Activated CD4-positive, alpha-beta T cell treated with anti-CD3 and anti-CD28 coated beads for 4 hours (primary cell): ENCODE measurements around the gene GP1BA.
"Not testable (repeated sequence)": the region's sequence is repeated elsewhere in the genome, so short reads cannot be mapped to it uniquely, and the experiment has no call there.

Source experiments
- DNase-seq, 2 donors: peaks; one replicate each; pipeline ENCODE4 v3.0.0-alpha.2; 2020

GP1BA gene

GRCh38 chr17:4901648-4902344 is 30.3 kb upstream of the GP1BA start:
- DNase-seq: no peak

- DNase-seq: no peak
Observed at GRCh38 chr17:4902540-4902939, 29.5 kb upstream of the GP1BA start.

- DNase-seq: peak; percentile 71 to 81
Observed at GRCh38 chr17:4903051-4903818, 28.8 kb upstream of the GP1BA start, which contains the start of gene CHRNE. CHRNE (minus strand) TSS chr17:4903098; CDS start chr17:4903063, 35 bp downstream.

GRCh38 chr17:4906642-4907041 is 25.4 kb upstream of the GP1BA start:
- DNase-seq: not testable (repeated sequence)

- DNase-seq: no peak
Observed at GRCh38 chr17:4908301-4908700, 23.8 kb upstream of the GP1BA start.

- peak; percentile 63 to 67 for DNase-seq
Observed at GRCh38 chr17:4908711-4909496, 23.2 kb upstream of the GP1BA start.

GRCh38 chr17:4913994-4914393 is 18.1 kb upstream of the GP1BA start:
- no peak for DNase-seq

GRCh38 chr17:4914551-4914950 is 17.5 kb upstream of the GP1BA start:
- not testable (repeated sequence) for DNase-seq

GRCh38 chr17:4919511-4920047 is 12.5 kb upstream of the GP1BA start:
- no peak for DNase-seq

- DNase-seq: no peak
Observed at GRCh38 chr17:4920351-4921048, 11.6 kb upstream of the GP1BA start.

- no peak for DNase-seq
Observed at GRCh38 chr17:4921320-4921719, 10.8 kb upstream of the GP1BA start.

GRCh38 chr17:4926577-4927335 is 5.3 kb upstream of the GP1BA start:
- not testable (repeated sequence) for DNase-seq

- DNase-seq: no peak
Observed at GRCh38 chr17:4928881-4929280, 3.2 kb upstream of the GP1BA start.

GRCh38 chr17:4932756-4933155 is 679 bp downstream of the GP1BA start:
- no peak for DNase-seq

- DNase-seq: no peak
Observed at GRCh38 chr17:4933646-4934045, 1.6 kb downstream of the GP1BA start.

GRCh38 chr17:4934173-4934979 is 2.3 kb downstream of the GP1BA start:
- DNase-seq: no peak

GRCh38 chr17:4935650-4936049 is 3.6 kb downstream of the GP1BA start:
- DNase-seq: no peak

- DNase-seq: no peak
Observed at GRCh38 chr17:4936436-4936835, 4.4 kb downstream of the GP1BA start.

- DNase-seq: no peak
Observed at GRCh38 chr17:4937553-4937952, 5.5 kb downstream of the GP1BA start.

- no peak for DNase-seq
Observed at GRCh38 chr17:4938069-4938491, 6.0 kb downstream of the GP1BA start.
